Activated naive CD4-positive, alpha-beta T cell treated with Interleukin-2 at 50 U/mL for 16 hours (primary cell): ENCODE measurements around the gene CASP1.
"Not testable (repeated sequence)": the region's sequence is repeated elsewhere in the genome, so short reads cannot be mapped to it uniquely, and the experiment has no call there.

ENCODE experiments used
- DNase-seq: peaks from one replicate; pipeline ENCODE4 v3.0.0-alpha.2; 2020

CASP1 gene

DNA sequence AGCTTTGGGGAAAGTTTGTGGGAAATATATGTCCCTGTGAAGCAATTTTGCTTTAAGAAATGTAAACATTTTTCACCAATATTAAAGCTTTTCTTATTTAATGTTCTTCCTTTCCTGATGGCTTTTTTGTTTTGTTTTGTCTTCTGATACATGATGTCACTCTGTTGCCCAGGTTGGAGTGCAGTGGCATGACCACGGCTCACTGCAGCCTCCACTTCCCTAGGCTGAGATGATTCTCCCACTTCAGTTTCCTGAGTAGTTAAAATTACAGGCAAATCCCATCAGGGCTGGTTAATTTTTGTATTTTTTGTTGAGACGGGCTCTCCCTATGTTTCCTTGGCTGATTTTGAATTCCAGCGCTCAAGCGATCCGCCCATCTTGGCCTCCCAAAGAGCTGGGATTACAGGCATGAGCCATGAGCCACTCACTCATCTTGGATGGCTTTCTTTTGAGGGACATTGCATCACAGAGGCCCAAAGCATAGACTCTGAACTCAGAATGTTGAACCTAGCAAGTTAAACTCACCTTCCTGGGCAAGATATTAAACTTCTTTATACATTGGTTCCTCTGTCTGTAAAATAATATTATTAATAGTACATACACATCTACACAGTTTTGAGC is 10.8 kb upstream of the CASP1 start:
- DNase-seq = no peak

DNA sequence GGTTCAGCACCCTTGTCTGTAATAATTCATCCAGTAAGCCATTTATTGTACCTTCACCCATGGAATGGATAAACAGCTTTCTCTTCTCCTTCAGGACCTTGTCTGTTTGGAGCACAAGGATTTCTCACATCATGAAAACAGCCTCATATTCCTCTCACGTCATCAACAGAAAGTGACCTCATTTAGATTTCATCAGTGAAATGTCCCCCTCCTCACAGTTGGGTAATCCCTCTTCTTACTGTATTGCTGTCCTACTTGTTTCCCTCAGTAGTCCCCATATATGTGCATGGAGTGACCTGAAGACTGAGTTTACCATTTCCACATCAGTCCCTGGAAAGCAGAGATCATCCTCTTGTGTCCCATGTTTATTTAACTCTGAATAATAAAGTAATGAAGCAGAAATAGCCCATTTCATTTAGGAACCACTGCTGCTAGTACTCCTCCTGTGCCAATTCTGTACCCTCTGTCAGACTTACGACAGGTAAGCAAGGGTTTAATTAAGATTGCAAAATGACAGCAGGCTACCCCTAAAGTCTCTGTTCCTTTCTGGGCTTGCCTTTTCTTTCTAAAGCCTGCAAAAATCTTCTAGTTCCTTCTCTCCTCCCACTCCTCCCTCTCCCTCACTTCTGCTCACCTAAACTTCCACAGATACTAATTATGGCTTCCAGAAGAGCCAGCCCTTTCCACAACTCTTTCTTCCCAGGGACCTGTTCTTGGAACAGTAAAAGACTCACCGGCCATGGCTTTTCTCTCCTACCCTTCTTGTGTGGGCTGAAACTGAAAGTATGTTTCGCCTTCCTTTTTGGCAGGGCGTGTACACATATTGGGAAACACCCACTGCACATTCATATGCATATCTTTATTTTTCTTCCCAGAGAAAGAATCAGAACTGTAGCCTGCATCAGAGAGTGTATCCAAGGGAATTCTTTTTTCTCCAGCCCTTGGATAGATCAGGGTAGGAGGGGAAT is 9.9 kb upstream of the CASP1 start, which contains the start of gene CARD16:
CARD16 (minus strand) TSS at position 779 of the 968 bp plus-strand sequence; CDS start at position 741, 38 bp downstream.
- DNase-seq = peak; percentile 24

DNA sequence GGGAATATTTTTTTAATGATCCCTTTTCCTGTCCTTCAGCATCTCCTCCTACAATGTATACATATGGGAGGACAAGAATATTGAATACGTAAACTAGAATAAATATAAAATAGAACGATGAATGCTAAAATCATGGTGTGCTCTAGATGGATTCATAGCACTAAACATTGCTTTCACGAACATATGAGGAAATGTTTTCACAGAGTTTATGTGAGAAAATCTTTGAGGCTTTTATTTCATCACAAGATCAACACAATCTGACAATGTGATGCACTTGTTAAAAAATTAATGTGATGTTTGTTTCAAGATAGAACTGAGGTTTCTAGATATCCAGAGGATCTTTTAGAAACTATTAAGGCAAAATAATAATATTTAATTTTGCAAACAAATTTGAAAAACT is 7.2 kb upstream of the CASP1 start:
- no peak for DNase-seq

GRCh38 chr11:105040703-105041102 is 5.8 kb upstream of the CASP1 start:
- no peak for DNase-seq

DNA sequence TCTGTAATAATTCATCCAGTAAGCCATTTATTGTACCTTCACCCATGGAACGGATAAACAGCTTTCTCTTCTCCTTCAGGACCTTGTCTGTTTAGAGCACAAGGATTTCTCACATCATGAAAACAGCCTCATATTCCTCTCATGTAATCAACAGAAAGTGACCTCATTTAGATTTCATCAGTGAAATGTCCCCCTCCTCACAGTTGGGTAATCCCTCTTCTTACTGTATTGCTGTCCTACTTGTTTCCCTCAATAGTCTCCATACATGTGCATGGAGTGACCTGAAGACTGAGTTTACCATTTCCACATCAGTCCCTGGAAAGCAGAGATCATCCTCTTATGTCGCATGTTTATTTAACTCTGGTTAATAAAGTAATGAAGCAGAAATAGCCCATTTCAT is 556 bp downstream of the CASP1 start:
- DNase-seq = not testable (repeated sequence)

DNA sequence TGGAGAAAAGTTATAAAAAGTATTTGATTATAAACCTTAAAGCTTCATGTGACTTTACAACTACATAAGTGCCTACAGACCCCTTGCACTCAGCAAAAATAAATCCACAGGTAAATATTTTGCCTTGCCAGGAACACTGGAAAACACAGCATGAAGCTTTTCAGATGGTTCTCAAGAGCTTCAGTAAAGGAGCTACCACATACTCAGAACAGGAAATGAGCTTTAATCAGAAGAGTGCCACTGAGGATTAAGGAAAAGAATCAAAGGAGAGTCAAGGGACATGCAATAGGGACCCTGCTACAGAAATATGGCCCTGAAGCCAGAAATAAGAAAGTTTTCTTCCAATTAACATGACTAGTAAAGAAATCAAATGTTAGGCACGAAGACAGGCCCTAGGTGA is 1.2 kb downstream of the CASP1 start:
- no peak for DNase-seq

DNA sequence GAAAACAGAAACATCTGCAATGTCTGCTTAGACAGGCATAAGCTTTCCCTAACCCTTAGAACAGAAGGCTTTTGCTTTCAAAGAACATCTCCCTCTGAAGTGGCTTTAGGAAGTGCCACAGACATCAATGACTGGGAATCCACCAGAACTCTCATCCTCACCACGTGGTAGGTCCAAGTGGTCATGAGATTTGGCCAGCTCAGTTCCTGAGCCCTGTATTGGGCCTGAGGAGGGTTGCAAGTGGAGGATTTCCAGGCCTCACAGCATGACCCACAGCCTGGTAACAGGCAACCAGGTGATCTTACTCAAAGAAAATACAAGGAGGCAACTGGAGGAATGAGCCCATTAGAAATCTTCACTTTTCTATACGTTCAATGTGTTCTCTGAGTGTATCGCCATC is 1.6 kb downstream of the CASP1 start:
- DNase-seq = no peak

GRCh38 chr11:105032495-105032894 is 2.4 kb downstream of the CASP1 start:
- DNase-seq = no peak

GRCh38 chr11:105027678-105028077 is 7.3 kb downstream of the CASP1 start:
- no peak for DNase-seq

GRCh38 chr11:105024394-105024793 is 10.6 kb downstream of the CASP1 start:
- no peak for DNase-seq

GRCh38 chr11:105023003-105023402 is 11.9 kb downstream of the CASP1 start, which contains the start of gene CASP5:
CASP5 (minus strand) TSS chr11:105023168; CDS start chr11:105023136, 32 bp downstream.
- no peak for DNase-seq

GRCh38 chr11:105022527-105022926 is 12.4 kb downstream of the CASP1 start:
- no peak for DNase-seq

- DNase-seq = no peak
Measured at GRCh38 chr11:105007463-105007862, 27.5 kb downstream of the CASP1 start.

- no peak for DNase-seq
Measured at GRCh38 chr11:105005451-105005845, 29.5 kb downstream of the CASP1 start.

DNA sequence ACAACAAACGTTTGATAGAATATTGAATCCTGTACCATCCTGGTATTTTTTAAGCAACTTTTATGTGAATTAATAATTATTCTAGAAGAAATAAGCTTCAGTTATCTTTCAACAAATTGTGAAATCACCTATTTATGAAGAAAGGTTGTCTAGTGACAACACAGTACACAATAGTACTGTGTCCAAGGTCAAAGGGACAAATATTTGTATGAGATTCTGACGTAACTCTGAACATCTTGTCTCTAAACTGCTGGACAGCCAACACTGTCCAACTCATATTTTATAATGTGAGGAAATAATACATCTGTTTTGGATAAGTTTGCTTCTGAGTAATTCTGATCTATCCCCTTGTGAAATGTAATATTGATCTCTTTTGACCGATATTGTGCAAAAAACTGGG is 30.9 kb downstream of the CASP1 start:
- no peak for DNase-seq

DNA sequence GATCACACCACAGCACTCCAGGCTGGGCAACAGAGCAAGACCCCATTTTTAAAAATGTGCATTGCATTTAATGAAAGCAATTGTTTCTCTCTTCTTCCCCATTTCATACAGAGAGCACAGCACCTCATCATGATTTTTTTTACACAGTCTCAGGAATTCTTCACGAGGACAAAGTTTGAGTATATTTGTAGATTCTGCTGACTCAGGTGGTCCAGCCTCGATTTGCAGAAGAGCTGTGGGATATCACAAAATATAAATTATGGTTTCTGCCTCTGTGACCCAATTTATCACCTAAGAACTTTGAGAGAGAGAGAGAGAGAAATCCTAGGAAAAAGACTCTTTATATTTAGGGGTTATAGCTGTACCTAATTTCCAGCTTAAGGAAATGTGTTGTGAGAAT is 31.8 kb downstream of the CASP1 start:
- DNase-seq = no peak

DNA sequence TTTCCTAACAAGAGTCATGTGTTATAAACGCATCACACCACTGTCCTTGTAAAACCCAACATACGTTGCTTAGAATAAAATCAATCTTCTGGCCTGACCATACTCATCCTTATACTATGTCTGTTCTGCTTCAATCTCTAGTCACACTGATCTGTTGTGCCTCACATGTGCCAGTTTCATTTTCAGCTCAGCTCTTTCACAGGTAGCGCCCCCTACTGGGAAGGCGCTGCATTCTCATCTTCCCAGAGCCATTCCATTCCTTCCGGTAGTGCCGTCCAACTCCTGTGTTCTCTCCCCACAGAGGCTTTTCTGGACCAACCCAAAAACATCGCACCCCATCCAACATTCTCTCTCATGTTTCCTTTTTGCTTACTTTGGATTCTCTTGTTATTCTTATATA is 34.1 kb downstream of the CASP1 start:
- peak; percentile 57 for DNase-seq

DNA sequence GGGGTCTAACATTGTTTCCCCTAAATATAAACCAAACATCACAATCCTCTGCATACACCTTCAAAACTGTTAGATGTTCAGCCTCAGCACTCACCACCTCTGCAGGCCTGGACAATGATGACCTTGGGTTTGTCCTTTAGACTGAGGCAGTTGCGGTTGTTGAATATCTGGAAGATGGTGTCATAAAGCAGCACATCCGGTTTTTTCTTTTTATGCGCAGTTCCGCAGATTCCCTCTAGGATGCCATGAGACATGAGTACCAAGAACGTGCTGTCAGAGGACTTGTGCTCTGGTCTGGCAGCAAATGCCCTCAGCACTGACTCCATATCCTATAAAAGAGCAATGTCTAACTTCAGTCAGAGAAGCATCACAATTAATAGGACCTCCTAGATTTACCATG is 34.8 kb downstream of the CASP1 start:
- no peak for DNase-seq

DNA sequence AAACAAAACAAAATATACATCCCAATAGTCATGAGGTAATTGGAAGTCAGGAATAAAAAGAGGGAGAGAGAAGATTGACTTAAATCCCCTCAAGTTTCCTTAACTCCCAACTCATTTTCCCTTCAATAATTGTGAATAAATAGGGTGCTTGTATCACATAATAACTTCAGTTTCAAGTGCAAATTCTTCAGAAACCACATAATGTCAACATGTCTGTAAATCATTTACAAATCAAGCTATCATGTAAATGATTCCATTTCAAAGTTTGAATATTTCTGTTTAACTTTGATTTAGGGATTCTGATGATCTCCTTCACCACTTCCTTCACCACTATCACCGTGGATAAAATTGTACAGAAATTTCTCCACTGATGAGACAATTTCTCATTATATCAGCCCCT is 35.2 kb downstream of the CASP1 start:
- DNase-seq = no peak

- no peak for DNase-seq
Measured at GRCh38 chr11:104997288-104997687, 37.7 kb downstream of the CASP1 start.

GRCh38 chr11:104995001-104995408 is 39.9 kb downstream of the CASP1 start:
- no peak for DNase-seq

DNA sequence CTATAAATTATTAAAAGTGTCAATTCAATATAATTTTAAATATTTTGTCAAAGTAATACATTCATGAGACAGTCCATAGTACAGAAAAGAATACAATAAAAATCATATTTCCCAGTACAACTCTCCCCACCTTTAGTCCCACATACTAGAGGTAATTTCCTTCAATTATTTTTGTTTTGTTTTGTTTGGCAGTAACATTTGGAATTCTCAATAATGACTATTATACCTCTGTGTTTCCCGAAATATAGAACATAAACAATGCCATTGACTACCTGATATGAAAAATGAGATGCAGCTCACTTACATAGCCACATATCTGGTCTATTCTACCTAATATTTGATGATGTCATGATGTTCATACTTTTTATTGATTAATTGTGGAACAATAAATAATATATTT is 42.2 kb downstream of the CASP1 start:
- no peak for DNase-seq

DNA sequence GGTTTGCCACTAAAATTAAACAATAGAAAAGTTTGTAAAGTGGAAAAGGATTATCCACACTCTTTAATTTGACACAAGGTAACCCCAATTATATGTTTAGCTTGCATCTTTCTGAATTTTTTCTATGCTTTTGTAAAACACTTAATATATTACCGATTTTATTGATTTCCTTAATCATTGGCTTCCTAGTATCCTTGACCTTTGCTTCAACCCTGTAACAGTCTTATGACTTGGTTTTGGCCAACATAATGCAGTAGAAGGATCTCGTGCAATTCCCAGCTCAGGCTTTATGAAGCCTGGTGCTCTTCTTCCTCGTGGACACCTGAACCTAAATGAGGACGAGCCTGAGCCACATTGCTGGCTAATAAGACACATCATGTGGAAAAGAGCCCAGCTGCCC is 43.0 kb downstream of the CASP1 start:
- DNase-seq = no peak

- DNase-seq = no peak
Measured at GRCh38 chr11:104984808-104985207, 50.1 kb downstream of the CASP1 start.
